ENCODE measurements around the gene CTCFL. TPM values are rescaled to one million over a fixed set of nuclear protein-coding genes. Genes with fewer than 3 reads are reported as not detected.

CTCFL gene
- total and polyA plus RNA-seq, 2 donors = not detected

GRCh38 chr20:57536771-57537724 is 12.1 kb upstream of the CTCFL start:
- Histone ChIP-seq H3K4me3 (ENCODE audit: low read depth, low read length) (no peak overlapping the region), H3K36me3 (ENCODE audit: insufficient read depth) (no peaks in the 10 kb centered on the region), H3K27ac (ENCODE audit: low read depth) (no peak overlapping the region), H3K4me1 (ENCODE audit: insufficient read depth) (no peaks in the 10 kb centered on the region)
- WGBS = 68% methylated on average over 4 of the region's 4 CpGs
- no peak for DNase-seq (ENCODE audit: extremely low spot score)

DNA sequence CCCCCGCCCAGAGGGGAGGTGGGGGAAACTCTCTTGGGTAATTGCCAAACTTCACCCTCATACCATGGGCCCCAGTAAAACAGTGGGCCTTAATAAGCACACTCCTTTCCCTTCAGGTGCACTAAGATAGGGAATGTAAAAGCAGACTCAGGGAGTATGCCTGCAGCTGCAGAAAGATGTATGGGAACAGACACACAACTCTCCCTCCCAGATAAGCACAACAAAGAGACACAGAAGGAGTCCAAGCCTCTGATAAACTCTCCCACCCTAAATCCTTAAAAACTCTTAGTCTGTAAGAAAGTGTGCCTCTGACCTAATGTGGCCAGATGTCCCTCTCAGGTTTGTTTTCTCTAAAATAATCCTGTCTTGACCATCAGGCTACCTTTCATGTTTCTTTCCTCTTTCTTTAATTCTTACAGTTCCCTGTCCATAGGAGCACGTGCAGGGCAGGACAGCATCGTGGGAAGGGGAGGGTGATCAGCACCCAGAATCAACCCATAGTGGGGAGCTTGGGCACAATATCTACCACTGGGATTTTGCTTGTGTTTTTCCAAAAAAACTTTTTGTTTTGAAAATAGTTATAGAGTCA is 11.3 kb upstream of the CTCFL start:
- H3K27ac ChIP-seq (ENCODE audit: low read depth) = no peak overlapping the region
- 67% methylated on average over 3 of the region's 3 CpGs for WGBS
- no peak overlapping the region for H3K4me3 ChIP-seq (ENCODE audit: low read depth, low read length)
- H3K36me3 ChIP-seq (ENCODE audit: insufficient read depth) = no peaks in the 10 kb centered on the region
- H3K4me1 ChIP-seq (ENCODE audit: insufficient read depth) = no peaks in the 10 kb centered on the region
- no peak for DNase-seq (ENCODE audit: extremely low spot score)

DNA sequence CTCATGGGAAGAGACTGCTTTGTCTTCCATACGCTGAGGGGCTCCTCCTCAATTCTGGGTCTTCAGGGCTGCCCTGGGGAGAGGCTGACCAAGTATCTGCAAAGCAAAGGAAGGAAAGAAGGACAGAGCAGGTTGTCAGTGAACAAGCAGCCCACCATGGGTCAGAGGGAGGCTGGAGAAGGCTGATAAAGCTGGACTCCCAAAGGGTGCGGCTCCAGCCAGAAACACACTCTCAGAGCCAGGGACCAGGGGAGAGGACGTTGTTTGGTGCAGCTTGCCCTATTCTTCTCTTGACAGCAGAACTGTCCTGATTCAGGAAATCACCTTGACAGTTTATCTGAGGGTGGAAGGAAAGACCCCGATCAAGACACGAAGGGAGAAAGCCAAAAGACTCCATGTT is 10.4 kb upstream of the CTCFL start:
- Histone ChIP-seq H3K36me3 (ENCODE audit: insufficient read depth) (no peaks in the 10 kb centered on the region), H3K27ac (ENCODE audit: low read depth) (no peak overlapping the region), H3K4me1 (ENCODE audit: insufficient read depth) (no peaks in the 10 kb centered on the region), H3K4me3 (ENCODE audit: low read depth, low read length) (no peak overlapping the region)
- no peak for DNase-seq (ENCODE audit: extremely low spot score)
- WGBS = 79% methylated on average over 5 of the region's 5 CpGs

- no peaks in the 10 kb centered on the region for H3K36me3 ChIP-seq (ENCODE audit: insufficient read depth)
- H3K4me3 ChIP-seq (ENCODE audit: low read depth, low read length) = no peak overlapping the region
- H3K4me1 ChIP-seq (ENCODE audit: insufficient read depth) = no peaks in the 10 kb centered on the region
- no peak overlapping the region for H3K27ac ChIP-seq (ENCODE audit: low read depth)
- 49% methylated on average over 2 of the region's 2 CpGs for WGBS
- DNase-seq (ENCODE audit: extremely low spot score) = no peak
Measured at GRCh38 chr20:57532104-57532503, 7.2 kb upstream of the CTCFL start.

- DNase-seq (ENCODE audit: extremely low spot score) = no peak
- Histone ChIP-seq H3K36me3 (ENCODE audit: insufficient read depth) (no peaks in the 10 kb centered on the region), H3K4me1 (ENCODE audit: insufficient read depth) (no peaks in the 10 kb centered on the region), H3K4me3 (ENCODE audit: low read depth, low read length) (no peak overlapping the region), H3K27ac (ENCODE audit: low read depth) (no peak overlapping the region)
- 56% methylated on average over 4 of the region's 4 CpGs for WGBS
Measured at GRCh38 chr20:57530327-57530981, 5.5 kb upstream of the CTCFL start.

DNA sequence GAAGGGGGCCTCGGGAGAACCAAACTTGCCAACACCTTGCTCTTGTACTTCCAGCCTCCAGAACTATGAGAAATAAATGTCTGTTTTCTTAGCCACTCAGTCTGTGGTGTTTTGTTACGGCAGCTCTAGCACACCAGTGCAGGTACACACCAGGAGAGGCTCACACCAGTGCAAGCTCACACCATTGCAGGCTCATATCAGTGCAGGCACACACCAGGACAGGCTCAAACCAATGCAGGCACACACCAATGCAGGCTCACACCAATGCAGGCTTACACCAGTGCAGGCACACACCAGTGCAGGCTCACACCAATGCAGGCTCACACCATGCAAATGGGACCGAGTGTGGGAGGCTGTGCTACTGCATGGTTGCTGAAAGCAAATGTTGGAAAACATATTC is 4.9 kb upstream of the CTCFL start:
- Histone ChIP-seq H3K4me1 (ENCODE audit: insufficient read depth) (no peaks in the 10 kb centered on the region), H3K27ac (ENCODE audit: low read depth) (no peak overlapping the region), H3K36me3 (ENCODE audit: insufficient read depth) (no peaks in the 10 kb centered on the region), H3K4me3 (ENCODE audit: low read depth, low read length) (no peak overlapping the region)
- 78% methylated on average over 3 of the region's 3 CpGs for WGBS
- no peak for DNase-seq (ENCODE audit: extremely low spot score)

GRCh38 chr20:57529160-57529585 is 4.2 kb upstream of the CTCFL start:
- no peaks in the 10 kb centered on the region for H3K4me1 ChIP-seq (ENCODE audit: insufficient read depth)
- no peaks in the 10 kb centered on the region for H3K36me3 ChIP-seq (ENCODE audit: insufficient read depth)
- DNase-seq (ENCODE audit: extremely low spot score) = no peak
- 91% methylated on average over 8 of the region's 8 CpGs for WGBS
- no peak overlapping the region for H3K4me3 ChIP-seq (ENCODE audit: low read depth, low read length)
- H3K27ac ChIP-seq (ENCODE audit: low read depth) = no peak overlapping the region

GRCh38 chr20:57528148-57528547 is 3.2 kb upstream of the CTCFL start:
- no peak overlapping the region for H3K4me3 ChIP-seq (ENCODE audit: low read depth, low read length)
- H3K27ac ChIP-seq (ENCODE audit: low read depth) = no peak overlapping the region
- 91% methylated on average over 4 of the region's 4 CpGs for WGBS
- no peaks in the 10 kb centered on the region for H3K4me1 ChIP-seq (ENCODE audit: insufficient read depth)
- no peak for DNase-seq (ENCODE audit: extremely low spot score)
- H3K36me3 ChIP-seq (ENCODE audit: insufficient read depth) = no peaks in the 10 kb centered on the region

DNA sequence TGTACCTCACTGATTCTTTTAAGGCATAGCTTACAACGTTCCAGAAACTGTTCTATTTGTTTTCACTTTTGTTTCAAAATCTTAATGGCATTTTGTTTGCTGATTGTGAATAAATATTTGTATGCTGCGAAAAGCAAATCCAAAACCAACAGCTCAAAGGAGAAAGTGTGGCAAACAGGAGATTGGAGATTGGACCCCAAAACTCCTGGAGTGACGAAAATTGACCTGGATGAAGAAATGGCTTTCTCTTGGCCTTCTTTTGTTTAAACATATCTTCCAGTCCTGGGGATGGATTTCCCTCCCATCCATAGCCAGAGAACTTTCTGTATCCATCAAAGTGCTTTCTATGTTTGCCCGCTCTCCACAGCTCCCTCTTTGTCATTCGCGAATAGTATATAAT is 2.8 kb upstream of the CTCFL start:
- 76% methylated on average over 6 of the region's 6 CpGs for WGBS

GRCh38 chr20:57526885-57527460 is 2.0 kb upstream of the CTCFL start:
- DNase-seq (ENCODE audit: extremely low spot score) = no peak
- 50% methylated on average over 19 of the region's 19 CpGs for WGBS
- H3K36me3 ChIP-seq (ENCODE audit: insufficient read depth) = no peaks in the 10 kb centered on the region
- H3K4me1 ChIP-seq (ENCODE audit: insufficient read depth) = no peaks in the 10 kb centered on the region
- no peak overlapping the region for H3K27ac ChIP-seq (ENCODE audit: low read depth)
- H3K4me3 ChIP-seq (ENCODE audit: low read depth, low read length) = no peak overlapping the region

More for the DNA sequence above, 2.8 kb upstream of the CTCFL start:
- H3K36me3 ChIP-seq (ENCODE audit: insufficient read depth) = no peaks in the 10 kb centered on the region
- no peaks in the 10 kb centered on the region for H3K4me1 ChIP-seq (ENCODE audit: insufficient read depth)
- no peak for DNase-seq (ENCODE audit: extremely low spot score)
- H3K4me3 ChIP-seq (ENCODE audit: low read depth, low read length) = no peak overlapping the region
- H3K27ac ChIP-seq (ENCODE audit: low read depth) = no peak overlapping the region

- WGBS = 75% methylated on average over 17 of the region's 17 CpGs
- Histone ChIP-seq H3K36me3 (ENCODE audit: insufficient read depth) (no peaks in the 10 kb centered on the region), H3K27ac (ENCODE audit: low read depth) (no peak overlapping the region), H3K4me3 (ENCODE audit: low read depth, low read length) (no peak overlapping the region), H3K4me1 (ENCODE audit: insufficient read depth) (no peaks in the 10 kb centered on the region)
- no peak for DNase-seq (ENCODE audit: extremely low spot score)
Measured at GRCh38 chr20:57526087-57526884, 1.3 kb upstream of the CTCFL start.

DNA sequence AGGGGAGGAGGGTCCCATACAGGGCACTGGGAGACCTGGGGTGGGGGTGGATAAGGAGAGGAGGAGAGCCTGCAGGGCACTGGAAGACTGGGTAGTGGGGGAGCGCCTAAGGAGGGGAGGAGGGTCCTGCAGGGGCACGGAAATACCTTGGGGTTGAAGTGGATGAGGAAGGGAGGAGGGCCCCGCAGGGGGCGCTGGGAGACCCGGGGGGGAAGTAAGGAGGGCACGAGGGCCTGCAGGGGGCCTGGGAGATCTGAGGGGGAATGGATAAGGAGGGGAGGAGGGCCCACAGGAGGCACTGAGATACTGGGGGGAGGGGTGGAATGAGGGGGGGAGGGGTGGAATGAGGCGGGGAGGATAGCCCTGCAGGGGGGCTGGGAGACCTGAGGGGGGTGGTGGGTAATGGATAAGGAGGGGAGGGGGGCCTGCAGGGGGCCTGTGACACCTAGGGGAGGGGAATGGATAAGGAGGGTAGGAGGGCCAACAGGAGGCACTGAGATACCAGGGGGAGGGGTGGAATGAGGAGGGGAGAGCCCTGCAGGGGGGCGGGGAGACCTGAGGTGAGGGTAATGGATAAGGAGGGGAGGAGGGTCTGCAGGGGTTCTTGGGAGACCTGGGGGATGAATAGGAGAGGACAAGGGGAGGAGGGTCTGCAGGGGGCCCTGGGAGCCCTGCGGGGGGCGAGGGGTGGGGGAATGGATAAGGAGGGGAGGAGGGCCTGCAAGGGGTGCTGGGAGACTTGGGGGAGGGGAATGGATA is 567 bp upstream of the CTCFL start:
- WGBS = 61% methylated on average over 10 of the region's 10 CpGs
- Histone ChIP-seq H3K36me3 (ENCODE audit: insufficient read depth) (no peaks in the 10 kb centered on the region), H3K4me1 (ENCODE audit: insufficient read depth) (no peaks in the 10 kb centered on the region), H3K27ac (ENCODE audit: low read depth) (no peak overlapping the region), H3K4me3 (ENCODE audit: low read depth, low read length) (no peak overlapping the region)
- DNase-seq (ENCODE audit: extremely low spot score) = no peak
